HL-60 (cell line): ENCODE results near the gene GLIS1.

ENCODE experiments used
- DNase-seq, 2 experiments: peaks; one replicate each; pipeline ENCODE4 v3.0.0-alpha.2; 2010 to 2020; ENCODE audit warnings: low read depth in 1 of 2, low spot score in 1 of 2
- H3K27ac ChIP-seq: fragments of 250-450 bp; sonication (Bioruptor Pico); replicated peaks from 2 replicates; pipeline ENCODE4 v1.5.1; 2020; ENCODE audit warnings: mild to moderate bottlenecking, moderate library complexity
- H3K27me3 ChIP-seq: fragments of 250-450 bp; sonication (Bioruptor Pico); 2 replicates; pipeline ENCODE4 v1.5.1; 2021; ENCODE audit warnings: mild to moderate bottlenecking, moderate library complexity; ENCODE audit not compliant: insufficient read depth, poor library complexity, severe bottlenecking
- H3K4me3 ChIP-seq: replicated peaks from 2 replicates; pipeline ENCODE4 v1.5.1; 2011; ENCODE audit warnings: mild to moderate bottlenecking, control low read depth, low read length; ENCODE audit not compliant: insufficient read depth
- GABPA ChIP-seq: IDR thresholded peaks from 2 replicates; pipeline ENCODE4 v1.6.1; 2012; ENCODE audit warnings: low read depth
- POLR2AphosphoS5 ChIP-seq: IDR thresholded peaks from 2 replicates; pipeline ENCODE4 v1.6.1; 2012; ENCODE audit warnings: low read depth
- REST ChIP-seq: IDR thresholded peaks from 2 replicates; pipeline ENCODE4 v1.6.1; 2012; ENCODE audit warnings: low read depth; ENCODE audit not compliant: insufficient replicate concordance
- SPI1 ChIP-seq: IDR thresholded peaks from 2 replicates; pipeline ENCODE4 v1.6.1; 2012; ENCODE audit warnings: low read depth, mild to moderate bottlenecking, borderline replicate concordance
- TF ChIP-seq, protein P1 (sequence below): IDR thresholded peaks from one replicate; pipeline ENCODE4 v1.5.1; 2011; ENCODE audit warnings: low read length, control low read depth, inconsistent platforms; ENCODE audit not compliant: insufficient read depth

The GLIS1 gene

DNA sequence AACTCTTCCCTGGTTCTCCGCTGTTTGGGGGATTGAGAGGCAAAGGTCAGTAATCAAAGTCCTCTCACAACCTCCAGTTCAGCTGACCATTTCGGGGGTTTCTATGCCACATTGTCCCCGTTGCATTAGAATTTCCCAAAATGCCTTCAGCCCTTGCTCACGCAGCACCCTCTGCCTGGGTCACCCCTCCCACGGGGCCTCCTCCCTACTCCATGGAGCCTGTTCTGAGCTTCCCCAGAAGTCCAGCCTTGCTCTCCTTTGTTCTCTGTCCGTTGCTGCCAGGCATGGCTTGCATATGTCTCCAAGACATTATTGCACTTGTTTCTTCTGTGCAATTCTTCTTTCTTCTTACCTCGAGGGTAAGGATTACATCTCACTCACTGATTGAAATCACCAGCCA, 263.3 kb downstream of the GLIS1 start:
- DNase-seq: no peak
- TF ChIP-seq REST (no peak), SPI1 (no peak), POLR2AphosphoS5 (no peak), GABPA (no peak)
- TF ChIP-seq, protein P1, sequence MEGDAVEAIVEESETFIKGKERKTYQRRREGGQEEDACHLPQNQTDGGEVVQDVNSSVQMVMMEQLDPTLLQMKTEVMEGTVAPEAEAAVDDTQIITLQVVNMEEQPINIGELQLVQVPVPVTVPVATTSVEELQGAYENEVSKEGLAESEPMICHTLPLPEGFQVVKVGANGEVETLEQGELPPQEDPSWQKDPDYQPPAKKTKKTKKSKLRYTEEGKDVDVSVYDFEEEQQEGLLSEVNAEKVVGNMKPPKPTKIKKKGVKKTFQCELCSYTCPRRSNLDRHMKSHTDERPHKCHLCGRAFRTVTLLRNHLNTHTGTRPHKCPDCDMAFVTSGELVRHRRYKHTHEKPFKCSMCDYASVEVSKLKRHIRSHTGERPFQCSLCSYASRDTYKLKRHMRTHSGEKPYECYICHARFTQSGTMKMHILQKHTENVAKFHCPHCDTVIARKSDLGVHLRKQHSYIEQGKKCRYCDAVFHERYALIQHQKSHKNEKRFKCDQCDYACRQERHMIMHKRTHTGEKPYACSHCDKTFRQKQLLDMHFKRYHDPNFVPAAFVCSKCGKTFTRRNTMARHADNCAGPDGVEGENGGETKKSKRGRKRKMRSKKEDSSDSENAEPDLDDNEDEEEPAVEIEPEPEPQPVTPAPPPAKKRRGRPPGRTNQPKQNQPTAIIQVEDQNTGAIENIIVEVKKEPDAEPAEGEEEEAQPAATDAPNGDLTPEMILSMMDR: no peak
- Histone ChIP-seq H3K4me3 (no peak overlapping the region), H3K27ac (no peak overlapping the region), H3K27me3 (no peaks in the 10 kb centered on the region)

DNA sequence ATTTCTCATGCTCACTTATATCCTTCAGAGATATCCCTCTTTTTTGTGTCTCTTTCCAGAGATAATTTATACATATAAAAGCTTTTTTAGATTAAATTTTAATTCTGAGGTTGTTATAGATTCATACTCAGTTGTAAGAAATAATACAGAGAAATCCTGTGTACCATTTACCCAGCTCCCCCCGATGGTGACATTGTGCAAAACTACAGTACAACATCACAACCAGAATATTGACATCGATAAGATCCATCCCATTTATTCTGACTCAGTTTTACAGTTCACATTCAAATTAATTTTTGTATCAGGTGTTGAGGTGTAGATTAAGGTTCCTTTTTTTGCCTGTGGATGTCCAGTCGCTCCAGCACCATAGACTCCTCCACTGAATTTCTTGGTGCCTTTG, 265.5 kb downstream of the GLIS1 start:
- Histone ChIP-seq H3K27ac (no peak overlapping the region), H3K27me3 (no peaks in the 10 kb centered on the region), H3K4me3 (no peak overlapping the region)
- no peak for DNase-seq
- TF ChIP-seq, protein P1: no peak
- no peak for TF ChIP-seq SPI1

DNA sequence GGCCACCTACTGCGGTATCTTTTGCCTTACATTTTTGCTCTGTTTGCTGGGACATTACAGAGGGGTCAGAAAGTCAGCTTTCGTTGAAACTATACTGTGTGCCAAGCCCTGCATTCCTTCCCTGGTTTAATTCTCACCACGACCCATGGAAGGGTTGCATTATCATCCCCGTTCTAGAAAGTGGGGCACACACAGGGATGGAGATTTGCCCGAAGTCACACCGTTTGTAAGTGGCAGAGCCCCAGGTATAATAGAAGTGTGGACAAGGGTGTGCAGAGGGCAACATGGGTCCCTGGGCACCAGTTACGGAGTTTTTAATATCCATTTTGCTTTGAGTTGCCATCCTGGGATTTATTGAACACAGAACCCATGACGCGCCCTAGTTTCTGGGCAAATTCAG, 268.0 kb downstream of the GLIS1 start:
- DNase-seq: no peak
- Histone ChIP-seq H3K27ac (no peak overlapping the region), H3K4me3 (no peak overlapping the region), H3K27me3 (no peaks in the 10 kb centered on the region)
- TF ChIP-seq GABPA (no peak), REST (no peak), POLR2AphosphoS5 (no peak), SPI1 (no peak)
- TF ChIP-seq, protein P1: no peak

DNA sequence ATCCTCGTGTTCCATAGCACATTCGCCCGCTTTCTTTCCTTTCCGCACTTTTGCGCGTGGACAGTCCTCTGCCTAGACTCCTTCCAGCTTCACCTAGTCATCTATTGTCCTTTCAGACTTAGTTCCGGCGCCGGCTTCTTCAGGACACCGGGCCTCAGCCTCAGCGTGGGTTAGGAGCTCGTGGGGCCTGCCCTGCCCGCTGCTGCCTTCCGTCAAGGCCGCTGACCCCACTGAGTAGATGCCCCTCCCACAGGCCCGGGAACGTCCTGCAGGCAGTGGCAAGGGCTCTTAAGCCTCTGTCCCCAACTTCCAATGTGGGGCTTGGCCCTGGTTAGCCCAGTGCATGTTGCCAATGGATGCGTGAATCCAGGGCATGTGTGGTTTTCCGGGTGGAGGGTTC, 268.4 kb downstream of the GLIS1 start:
- H3K27ac ChIP-seq: no peak overlapping the region
- TF ChIP-seq REST (no peak), GABPA (no peak), SPI1 (no peak)
- TF ChIP-seq, protein P1: no peak
- H3K4me3 ChIP-seq: no peak overlapping the region
- DNase-seq: no peak
- H3K27me3 ChIP-seq: no peaks in the 10 kb centered on the region
